NCI-H82 treated with DMSO at 0.1 percent for 48 hours (cell line): ENCODE results near the gene OGA.

Source experiments
- DNase-seq: peaks from one replicate; lab custom pipeline; 2025; ENCODE audit not compliant: unreplicated experiment; lab: John Stamatoyannopoulos, UW

The OGA gene

DNA sequence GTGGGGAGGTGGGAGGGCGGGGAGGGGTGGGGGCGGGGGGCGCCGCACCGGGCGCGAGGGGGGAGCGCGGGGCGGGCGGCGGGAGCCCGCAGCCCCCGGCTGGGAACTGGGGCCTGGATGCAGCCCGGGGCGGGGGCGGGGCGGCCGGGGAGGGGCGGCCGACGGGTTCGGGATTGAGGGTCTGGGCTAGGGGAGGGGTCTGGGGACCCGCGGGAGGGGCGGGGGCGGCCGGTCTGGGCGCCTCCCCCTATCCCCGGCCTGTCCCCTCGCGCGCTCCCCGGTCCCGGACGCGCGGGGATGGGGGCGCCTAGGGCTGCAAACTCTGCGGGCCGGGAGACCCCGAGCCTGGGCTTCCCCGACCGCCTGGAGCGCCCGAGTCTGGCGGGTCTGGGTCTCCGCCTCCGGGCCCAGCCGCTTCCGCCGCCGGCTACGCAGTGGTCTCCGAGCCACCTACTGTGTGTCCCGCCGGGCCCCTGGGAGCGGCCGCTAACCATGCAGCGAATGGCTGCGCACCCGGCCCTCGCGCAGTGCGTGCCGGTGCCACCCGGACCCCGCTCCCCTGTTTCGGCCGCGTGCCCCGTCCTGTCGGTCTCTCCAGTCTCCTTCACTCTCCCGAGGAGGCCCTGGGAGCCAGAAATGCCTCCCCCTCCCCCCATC lies 42.0 kb downstream of the OGA start:
- DNase-seq: no peak

DNA sequence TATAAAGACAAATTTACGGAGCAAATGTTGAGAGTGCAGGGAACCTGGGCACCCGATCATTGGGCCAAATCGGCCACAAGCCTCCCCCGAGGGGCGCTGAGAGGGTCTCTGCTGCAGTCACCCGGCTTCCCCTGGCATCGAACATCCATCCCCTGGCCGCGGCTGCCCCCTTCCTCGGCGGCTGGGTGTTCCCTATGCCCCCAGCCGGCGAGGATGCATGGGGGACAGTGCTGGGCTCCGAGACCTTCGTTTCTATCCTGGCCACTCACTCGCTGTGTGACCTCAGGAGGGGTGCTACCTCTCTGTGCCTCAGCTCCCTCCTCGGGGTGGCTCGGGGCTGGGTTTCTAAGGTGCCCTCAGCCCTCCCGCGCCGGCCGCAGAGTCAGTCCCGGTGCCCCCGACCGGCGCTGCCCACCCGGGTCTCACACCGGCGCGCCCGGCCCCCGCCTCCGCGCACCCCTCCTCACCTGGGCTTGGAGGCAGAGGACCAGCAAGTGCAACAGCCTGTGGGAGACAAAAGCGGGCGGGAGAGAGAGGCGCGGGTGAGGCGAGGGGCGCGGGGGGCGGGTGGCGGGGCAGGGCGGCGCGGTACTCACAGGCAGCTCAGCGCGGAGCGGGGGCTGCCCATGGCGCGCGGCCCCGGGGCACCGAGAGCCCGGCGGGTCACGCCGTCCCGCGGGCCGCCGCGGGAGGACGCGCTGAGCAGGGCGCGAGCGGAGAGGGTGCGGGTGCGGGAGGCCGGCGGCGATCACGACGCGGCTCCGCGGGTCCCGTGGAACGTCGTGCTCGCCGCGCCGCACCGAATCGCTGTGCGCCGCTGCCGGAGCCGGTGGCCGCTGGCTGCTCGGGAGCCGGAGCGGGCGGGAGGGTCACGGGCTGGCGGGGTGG lies 42.7 kb downstream of the OGA start, which contains the start of gene FGF8:
TSS of gene FGF8 (minus strand) at position 842 of the 888 bp plus-strand sequence. CDS start at position 628, 214 bp downstream.
- DNase-seq: no peak

DNA sequence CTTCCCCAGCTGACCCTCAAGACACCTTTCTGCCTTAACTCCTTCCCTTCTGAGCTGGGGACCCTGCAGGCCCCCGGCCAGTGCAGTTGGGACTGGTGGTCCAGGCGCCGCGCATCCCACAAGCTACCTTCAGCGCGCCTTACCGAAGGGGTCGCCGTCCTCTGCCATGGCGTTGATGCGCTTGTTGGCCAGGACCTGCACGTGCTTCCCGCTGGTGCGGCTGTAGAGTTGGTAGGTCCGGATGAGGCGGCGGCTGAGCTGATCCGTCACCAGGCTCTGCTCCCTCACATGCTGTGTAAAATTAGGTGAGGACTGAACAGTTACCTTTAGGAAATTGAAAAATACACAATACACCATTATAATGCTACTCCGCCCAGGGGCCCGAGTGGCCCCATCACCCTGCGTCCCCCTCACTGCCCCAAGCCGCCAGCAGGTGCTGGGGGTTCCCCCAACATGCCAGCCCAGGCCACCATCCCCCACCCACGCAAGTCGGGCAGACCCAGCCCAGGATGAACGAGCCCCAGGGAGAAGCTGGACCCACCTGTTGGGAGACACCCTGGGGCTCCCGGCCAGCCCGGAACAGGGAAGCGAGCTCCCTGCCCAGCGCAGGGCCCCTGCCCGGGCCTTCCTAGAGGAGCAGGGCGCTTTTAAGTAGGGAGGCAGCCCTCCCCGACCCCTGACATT lies 43.5 kb downstream of the OGA start:
- DNase-seq: no peak

DNA sequence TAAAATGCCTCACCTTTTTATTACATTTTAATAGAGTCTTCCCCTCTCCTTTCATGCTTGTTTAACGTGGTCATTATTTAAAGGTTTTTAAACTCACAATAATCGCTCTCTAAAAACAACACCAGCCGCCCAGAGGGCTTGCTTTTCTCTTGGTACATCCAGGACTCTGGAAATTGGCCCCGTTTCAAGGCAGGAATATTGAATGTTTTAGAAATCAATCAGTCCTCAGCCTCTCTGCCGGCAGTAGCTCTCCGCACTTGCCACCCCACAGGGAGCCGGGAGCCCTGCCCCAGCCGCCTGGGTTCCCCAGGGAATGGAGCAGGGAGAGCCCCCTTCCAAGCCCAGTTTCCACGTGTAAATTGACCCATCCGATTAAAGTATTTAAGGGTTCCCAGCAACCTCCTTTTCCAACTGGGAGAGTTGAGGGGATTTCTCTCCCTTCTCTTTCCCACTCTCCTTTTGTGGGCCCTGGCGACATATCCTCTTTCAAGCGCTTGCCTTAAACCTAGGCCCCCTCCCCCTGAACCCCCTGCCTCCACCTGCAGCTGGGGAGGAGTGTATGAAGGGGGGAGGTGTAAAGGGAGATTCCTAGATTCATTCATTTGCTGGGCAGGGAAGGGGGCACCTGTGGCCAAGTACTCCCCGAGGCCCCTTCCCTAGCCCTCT lies 44.2 kb downstream of the OGA start:
- DNase-seq: no peak

DNA sequence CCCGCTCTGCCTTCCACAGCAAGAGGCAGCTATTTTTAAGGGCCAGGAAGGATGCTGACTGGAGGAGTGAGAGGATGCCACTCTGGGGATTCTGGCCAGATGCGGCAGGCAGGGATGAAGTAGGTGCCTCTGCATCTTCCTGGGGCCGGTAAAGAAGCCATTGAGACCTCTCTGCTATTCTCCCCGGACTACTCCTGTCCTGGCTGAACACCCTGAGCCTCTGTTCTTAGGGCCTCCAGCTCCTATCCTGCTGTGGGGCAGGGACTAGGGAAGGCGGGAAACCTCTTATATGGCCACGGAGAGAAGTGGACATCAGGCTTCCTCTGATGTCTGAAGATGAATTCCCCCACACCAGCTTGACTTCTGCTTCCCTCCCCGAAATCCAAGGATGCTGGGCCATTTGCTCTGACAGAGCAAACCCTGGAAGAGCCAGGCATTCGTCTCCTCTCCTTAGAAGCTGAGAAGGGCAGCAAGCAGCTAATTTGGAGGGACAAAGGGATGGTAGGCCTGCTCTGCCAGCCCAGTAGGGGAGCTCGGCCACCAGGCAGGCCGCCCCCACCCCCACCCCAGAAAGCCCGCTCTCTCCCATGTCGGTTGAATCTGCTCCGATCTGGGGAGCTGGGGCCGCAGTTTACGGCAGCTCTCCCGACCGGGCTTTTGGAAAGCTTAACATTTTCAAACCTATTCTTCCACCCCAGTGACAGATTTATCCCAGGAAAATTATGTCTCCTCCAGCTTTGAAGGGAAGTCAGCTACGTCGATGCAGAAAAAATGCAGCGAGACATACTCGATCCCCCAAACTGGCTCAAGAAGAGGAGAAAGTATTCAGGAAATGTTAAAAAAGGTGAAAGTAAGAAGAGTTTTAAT lies 45.1 kb downstream of the OGA start:
- DNase-seq: no peak

DNA sequence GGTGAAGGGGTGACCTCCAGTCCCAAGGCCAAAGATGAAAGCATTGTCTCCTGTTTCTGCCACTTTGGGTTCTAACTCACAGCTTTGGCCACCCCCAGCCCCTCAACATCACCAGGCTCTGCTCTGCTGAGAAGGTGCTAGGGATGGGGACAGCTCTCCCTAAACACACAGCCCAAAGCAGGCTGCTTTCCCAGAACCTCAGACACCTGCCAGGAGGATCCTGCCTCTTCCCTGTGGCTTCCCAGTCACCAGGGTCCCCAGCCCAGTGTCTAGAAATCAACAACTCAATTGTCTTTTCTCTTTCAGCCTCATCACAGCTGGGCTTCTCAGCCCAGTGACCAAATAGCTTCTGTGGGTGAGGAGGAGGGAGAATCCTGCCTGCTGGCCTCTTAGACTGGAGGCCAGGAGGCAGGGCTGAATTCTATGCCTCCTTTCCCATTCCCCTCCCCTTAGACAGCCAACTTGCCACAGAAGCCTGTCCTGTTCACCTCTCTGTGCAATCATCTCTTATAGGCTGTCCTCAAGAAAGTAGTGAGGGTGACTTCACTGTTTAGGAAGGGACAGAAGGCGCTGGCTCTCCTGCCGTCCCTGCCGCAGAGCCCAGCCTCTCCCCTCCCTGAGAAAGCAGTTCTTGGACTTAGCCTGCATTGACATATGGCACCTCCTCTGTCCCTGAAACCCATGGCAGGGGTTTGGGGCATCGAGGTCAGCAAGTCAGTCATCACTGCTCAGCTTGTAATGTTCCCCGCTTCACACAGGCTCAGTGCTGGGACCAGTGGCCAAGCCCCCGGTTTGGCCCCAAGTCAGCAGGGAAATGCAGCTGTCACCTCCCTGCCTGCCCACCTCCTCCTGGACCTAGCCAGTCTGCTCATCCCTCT lies 46.0 kb downstream of the OGA start:
- no peak for DNase-seq

DNA sequence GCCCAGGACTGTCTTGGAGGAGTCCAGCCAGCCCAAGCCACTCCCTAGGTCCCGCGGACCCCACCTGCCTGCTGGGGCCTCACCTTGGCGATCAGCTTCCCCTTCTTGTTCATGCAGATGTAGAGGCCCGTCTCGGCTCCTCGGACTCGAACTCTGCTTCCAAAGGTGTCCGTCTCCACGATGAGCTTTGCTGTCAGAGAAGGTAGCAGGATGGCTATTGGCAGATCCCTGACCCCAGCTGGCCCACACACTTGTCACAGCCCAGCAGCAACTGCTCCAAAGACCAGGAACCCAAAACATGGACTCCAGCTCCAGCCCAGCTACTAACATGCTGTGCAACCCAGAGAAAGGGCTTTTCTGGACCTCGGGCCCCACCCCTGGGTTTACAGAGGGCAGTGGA lies 46.9 kb downstream of the OGA start:
- DNase-seq: no peak

DNA sequence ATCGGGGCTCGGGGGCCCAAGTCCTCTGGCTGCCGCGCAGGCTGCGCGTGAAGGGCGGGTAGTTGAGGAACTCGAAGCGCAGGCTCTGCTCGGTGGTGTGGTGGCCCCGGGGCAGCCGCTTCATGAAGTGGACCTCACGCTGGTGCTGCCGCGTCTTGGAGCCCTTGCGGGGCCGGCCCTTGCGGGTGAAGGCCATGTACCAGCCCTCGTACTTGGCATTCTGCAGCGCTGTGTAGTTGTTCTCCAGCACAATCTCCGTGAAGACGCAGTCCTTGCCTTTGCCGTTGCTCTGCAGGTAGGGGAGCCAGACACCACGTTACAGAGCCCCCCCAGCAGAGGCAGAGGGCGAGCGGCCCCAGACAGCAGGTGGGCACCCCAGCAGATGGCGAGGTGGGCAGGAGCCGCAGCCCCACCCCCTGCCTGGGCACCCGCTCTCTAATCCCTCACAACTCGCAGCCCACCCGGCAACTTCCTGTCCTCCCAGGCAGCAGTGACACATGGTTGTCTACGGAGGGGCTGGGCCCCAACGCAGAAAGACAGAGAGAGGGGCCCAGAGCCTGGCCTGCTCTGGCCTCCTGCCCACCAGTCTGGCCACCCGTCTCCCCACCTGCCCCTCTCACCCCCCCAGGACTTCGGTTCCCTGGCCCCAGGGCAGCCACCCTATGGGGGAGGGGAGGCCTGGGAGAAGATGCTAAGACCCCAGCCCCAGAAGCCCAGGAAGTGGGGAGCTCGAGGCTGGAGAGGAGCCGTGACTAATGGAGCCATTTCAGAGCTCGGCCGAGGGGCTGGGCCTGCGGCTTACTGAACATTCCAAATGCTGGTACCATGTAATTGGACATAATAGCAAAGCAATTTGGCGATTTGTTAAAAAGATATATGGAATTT lies 47.7 kb downstream of the OGA start:
- no peak for DNase-seq

DNA sequence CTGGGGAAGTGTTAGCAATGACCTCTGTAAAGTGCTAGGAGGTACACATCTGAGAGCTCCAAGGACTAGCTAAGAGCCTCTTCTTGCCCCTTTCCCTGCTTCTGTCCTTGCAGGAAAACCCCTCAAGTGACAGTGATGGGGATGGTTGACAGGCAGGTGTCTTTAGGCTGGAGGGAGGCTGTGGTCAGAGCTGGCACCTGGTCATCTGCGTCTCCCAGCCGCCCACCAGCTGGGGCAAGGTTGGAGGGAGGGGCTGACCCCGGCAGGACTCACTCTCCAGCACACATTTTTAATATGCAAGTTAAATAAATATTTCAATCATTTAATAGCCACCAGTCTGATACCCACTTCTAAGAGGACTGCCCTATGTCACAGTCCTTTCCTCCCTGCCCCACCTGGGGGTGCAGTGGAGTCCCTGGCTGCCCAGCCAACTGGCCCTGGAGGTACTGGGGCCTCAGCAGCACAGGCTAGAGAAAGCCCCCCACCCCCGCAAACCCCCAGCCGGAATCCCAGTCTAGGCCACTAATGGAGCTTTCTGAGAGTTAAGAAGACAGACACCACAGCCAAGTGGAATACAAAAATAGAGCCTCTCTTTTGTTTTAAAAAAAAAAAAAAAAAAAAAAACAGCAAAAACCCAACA lies 48.6 kb downstream of the OGA start:
- no peak for DNase-seq

DNA sequence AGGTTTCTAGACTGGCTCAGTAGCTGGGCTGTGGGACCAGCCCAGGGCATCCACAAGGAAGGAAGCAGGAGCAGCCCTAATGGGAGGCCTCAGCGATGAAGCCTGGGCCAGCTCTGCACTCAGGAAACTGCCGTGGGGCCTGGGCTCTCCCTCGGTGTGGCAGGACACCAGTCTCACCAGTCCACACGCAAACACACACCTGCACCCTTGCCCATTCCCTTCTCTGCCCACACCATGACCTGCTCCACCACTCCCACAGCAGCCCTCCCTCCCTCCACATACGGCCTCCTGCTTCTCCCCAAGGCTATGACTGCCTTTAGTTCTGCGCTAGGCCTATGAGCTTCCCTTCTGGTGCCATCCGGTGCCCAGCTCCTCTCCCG lies 49.5 kb downstream of the OGA start:
- DNase-seq: no peak

DNA sequence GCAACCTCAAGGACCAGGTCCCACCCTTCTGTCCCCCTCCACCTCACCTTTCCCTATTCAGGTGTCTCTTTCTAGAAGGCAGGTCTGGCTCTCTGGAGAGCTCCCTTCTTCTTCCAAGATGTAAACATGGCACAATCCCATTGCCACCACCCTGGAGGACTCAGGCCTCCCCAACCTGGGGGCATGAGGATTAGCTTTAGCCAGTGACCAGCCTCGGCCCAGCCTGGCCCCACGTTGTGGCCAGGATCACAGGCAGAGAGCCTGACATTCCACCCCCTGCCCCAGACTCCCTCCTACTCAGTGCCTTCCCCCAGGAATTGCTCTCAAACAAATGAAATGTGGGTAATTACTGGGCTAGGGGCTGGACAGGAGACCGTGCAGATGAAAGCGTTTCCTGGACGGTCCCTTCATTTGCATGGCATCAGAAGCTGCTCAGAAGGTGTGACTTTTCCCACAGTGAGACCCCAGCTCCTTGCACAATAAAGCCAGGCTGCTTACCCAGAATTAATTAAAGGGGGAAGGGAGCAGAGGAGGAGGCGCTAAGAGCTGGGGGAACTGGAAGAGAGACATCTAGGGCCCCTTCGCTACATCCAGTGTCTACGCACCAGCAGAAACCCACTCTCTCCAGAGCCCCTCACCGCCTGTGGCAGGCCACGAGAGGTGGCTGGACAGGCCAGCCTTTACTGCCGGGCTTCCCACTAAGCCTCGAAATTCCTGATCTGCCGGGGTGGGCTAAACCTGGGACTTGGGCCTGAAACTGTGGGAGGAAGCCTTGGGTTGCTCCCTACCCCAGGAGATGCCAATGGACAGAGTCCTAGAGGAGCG lies 50.1 kb downstream of the OGA start:
- no peak for DNase-seq

DNA sequence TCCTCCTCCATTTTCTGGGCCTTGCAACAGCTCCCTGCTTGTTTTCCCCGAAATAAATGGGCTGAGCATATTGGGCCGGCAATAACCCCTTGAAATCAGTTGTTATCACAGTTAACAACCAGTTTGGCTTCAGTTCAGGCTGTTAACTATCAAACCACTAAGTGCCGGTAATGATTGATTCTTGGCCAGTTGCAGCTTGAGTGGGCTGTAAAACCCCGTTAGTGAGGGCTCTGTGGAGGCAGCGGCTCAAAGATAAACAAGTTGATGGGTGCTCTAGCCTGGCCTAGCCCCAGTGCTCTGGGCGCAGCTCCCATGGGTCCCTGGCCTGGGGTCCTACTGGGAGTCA lies 50.7 kb downstream of the OGA start:
- DNase-seq: no peak

DNA sequence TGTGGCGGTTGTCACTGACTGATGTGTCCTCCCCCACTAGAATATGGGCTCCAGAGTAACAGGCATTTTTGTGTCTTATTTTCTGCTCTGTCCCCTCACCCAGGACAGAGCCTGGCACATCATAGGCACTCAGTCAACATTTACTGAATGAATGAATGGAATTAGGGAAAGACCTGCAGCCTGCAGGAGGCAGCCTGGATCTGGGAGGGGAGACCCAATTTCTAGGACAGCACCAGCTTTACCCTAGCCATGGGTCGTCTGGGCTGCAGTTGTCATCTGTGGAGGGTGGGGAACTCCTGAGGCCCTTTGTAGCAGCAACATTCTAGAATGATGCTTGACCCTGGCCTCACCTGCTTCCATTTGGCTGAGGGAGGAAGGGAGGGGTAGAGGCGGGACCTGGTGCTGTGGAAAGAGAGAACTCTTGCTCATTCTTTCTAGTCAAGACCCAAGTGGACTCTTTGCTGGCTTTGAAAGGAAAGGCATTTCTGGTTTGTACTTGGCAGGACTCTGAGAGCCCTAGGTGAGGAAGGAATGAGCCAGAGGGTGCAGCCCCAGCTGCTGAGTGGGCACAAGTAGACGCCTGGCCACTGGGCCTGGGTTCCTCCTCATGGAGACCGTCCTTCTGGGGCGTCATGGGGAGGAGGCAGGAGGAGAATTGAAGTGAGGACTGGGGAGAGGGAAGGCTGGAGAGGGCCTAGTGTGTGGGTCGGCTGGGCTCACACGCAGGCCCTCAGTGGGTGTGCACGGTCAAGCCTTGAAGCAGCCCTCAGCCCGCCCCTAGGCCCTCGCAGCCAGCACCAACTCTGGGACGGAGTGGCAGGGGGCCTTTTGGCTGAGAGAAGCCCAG lies 51.3 kb downstream of the OGA start:
- no peak for DNase-seq

DNA sequence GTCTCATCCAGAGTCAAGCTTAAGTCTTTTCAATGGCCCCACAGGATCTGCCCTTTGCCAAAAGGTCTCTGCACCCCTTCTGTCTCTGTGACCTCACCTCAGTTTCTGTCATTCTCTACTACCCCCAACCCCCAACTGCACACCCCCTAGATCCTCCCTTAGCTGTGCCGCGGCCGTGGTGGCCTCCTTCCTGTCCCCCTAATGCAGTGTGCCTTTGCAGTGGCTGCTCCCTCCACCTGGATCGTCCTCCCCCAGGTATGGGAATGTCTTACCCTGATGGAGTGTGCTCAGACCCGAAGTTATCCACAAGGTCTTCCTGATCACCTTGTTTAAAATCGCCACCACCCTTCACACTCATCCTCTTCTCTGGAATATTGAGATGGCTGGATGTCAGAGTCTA lies 51.9 kb downstream of the OGA start:
- DNase-seq: no peak

DNA sequence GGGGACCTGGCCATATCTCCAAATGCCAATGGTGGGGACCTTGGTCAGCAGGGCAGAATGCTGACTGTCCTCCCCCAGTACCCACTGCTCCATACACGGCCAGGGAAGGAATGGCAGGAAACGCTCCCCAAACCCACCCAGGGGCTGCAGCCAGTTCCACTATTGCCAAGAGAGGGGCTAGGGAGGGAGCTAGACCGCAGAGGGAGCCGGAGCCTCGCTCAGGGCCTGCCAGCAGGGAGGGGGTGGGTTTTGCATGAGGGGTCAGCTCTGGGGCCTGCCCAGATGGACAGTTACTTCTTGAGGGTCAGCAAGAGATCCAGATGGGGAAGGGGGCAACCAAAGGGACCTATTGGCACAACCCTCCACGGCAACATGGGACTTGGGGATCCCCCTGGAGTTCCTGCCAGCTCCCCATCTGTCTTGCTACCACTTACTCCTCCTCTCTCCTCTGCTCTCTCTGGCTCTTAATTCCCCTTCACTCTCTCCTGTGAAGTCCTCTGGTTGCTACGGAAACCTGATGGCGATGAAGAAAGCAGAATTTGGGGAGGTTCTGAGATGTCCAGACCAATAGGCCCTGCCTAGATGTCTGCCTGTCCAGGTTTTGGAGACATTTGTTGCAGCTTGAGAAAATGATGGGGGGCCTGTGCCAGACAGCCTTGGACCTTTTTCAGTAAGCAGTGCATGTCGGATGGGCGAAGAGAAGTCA lies 55.0 kb downstream of the OGA start:
- DNase-seq: no peak

DNA sequence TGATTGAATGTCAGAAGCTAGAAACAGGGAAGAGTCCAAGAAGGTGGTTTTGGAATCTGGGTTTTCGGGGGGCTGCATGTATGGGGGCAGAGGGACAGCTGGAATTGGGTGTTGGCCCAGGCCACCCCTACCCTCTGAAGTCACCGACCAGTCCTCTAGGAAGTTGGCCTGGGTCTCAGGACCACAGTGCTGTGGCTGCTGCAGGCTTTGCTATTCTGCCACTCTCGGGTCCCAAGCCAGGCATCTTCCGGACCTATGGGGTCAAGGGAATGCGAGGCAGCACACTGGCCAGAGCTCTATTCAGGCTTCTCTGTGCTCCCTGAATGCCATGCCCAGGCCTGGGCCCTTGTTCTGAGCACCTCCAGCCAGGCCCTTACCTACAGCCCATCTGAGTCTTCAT lies 55.5 kb downstream of the OGA start:
- no peak for DNase-seq
